Duodenal mucosa (tissue), 2 donors: ENCODE results near the gene BICDL1.
"Not testable (repeated sequence)": the region's sequence is repeated elsewhere in the genome, so short reads cannot be mapped to it uniquely, and the experiment has no call there.

Source experiments
- H3K27ac ChIP-seq: one replicate; pipeline ENCODE4 v1.7.0; 2013; ENCODE audit warnings: low read depth, low read length
- H3K27me3 ChIP-seq, 2 donors: one replicate each; pipeline ENCODE4 v1.7.0; 2013; ENCODE audit warnings: low read length in 2 of 2, control low read depth in 1 of 2; ENCODE audit not compliant: insufficient read depth in 2 of 2, control insufficient read depth in 1 of 2
- H3K36me3 ChIP-seq, 2 donors: one replicate each; pipeline ENCODE4 v1.7.0; 2013; ENCODE audit warnings: low read length in 2 of 2, control low read depth in 1 of 2; ENCODE audit not compliant: insufficient read depth in 2 of 2, control insufficient read depth in 1 of 2
- H3K4me1 ChIP-seq, 2 donors: one replicate each; pipeline ENCODE4 v1.7.0; 2013; ENCODE audit warnings: low read length in 2 of 2, control low read depth in 1 of 2; ENCODE audit not compliant: insufficient read depth in 2 of 2, control insufficient read depth in 1 of 2
- H3K4me3 ChIP-seq, 2 donors: one replicate each; pipeline ENCODE4 v1.7.0; 2013; ENCODE audit warnings: low read length in 2 of 2, low read depth in 1 of 2
- H3K9ac ChIP-seq, 2 donors: one replicate each; pipeline ENCODE4 v1.7.0; 2013; ENCODE audit warnings: low read length in 2 of 2, low read depth in 1 of 2
- H3K9me3 ChIP-seq, 2 donors: one replicate each; pipeline ENCODE4 v1.7.0; 2013; ENCODE audit warnings: low read length in 2 of 2, control low read depth in 1 of 2; ENCODE audit not compliant: control insufficient read depth in 1 of 2

Gene BICDL1

DNA sequence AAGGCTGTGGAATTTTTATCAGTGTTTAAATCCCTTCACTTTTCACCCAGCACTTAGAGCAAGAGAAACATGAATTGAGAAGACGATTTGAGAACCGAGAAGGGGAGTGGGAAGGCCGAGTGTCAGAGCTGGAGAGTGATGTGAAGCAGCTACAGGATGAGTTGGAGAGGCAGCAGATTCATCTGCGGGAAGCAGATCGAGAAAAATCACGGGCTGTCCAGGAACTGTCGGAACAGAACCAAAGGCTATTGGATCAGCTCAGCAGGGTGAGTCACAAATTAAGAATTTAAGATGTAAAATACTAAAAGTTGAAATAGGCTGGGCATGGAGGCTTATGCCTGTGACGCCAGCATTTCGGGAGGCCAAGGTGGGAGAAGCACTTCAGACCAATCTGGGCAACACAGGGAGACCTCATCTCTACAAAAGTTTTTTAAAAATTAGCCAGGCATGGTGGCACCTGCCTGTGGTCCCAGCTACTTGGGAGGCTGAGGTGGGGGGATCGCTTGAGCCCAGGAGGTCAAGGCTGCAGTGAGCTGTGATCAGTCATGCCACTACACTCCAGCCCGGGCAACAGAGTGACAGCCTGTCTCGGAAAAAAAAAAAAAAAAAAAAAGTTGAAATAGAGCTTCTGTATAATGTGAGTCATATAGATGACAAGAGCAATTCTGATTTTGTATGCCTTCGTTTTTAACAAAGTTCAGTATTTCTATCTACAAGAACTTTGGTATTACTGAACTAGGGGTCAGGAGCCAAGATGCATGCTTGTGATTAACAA lies 9.6 kb downstream of the BICDL1 start:
- no peaks in the 10 kb centered on the region for H3K27me3 ChIP-seq
- no peak overlapping the region for H3K4me3 ChIP-seq
- H3K36me3 ChIP-seq, result no peaks in the 10 kb centered on the region
- H3K27ac ChIP-seq, result no peak overlapping the region
- no peaks in the 10 kb centered on the region for H3K4me1 ChIP-seq
- H3K9ac ChIP-seq, result no peak overlapping the region
- H3K9me3 ChIP-seq, result no peaks in the 10 kb centered on the region

DNA sequence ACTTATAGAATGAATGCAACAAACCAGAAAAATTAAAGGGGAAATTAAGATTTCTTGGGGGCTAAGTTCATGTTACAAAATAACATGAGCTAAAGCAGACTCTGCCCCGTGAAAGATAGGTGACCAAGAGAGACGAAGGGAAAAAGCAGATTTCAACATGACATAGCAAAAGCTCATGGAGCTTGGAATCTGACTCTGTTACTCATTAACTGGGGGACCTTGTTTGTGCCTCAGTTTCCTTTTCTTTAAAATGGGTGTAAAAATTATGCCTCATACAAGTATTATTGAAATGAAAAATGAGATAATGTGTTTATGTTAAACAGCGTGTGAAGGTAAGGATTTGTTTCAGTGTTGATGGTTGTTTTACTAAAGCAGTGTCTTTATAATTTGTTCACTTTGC lies 11.5 kb downstream of the BICDL1 start:
- no peak overlapping the region for H3K4me3 ChIP-seq
- no peaks in the 10 kb centered on the region for H3K4me1 ChIP-seq
- H3K27me3 ChIP-seq, result no peaks in the 10 kb centered on the region
- no peak overlapping the region for H3K27ac ChIP-seq
- H3K36me3 ChIP-seq, result no peaks in the 10 kb centered on the region
- no peaks in the 10 kb centered on the region for H3K9me3 ChIP-seq
- H3K9ac ChIP-seq, result no peak overlapping the region

DNA sequence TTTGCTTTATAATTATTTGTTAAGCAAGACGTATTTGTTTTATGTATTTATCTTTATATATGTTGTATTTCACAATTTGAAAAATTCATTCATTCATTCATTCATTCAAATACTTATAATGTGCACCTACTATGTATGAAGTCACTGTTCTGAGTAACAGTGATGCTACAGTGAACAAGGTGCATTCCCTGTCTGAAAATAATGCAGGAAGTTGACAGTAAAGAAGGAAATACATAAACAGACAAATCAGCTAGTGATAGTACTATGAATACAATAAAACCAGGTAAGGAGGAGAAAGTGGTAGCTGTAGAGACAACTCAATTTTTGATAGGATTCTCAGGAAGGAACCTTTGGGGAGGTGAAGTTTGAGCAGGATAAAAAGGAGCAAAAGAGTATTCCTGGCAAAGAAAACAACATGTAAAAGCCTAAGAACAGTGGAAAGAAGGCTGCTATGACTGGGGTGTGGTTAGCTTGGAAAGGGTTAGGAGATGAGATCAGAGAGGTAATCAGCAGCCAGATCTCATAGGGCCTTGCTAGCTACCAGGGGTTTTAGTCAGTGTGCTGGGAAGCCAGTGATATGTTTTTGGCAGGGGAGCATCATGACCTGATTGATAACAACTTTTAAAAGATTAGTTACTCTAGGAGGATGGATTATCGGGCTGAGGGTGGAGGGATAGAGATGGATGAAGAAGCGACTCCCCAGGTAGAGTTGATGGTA lies 17.4 kb downstream of the BICDL1 start:
- Histone ChIP-seq H3K9me3 (no peaks in the 10 kb centered on the region), H3K9ac (no peak overlapping the region), H3K36me3 (no peaks in the 10 kb centered on the region), H3K4me3 (no peak overlapping the region), H3K4me1 (no peaks in the 10 kb centered on the region), H3K27ac (no peak overlapping the region), H3K27me3 (no peaks in the 10 kb centered on the region)

DNA sequence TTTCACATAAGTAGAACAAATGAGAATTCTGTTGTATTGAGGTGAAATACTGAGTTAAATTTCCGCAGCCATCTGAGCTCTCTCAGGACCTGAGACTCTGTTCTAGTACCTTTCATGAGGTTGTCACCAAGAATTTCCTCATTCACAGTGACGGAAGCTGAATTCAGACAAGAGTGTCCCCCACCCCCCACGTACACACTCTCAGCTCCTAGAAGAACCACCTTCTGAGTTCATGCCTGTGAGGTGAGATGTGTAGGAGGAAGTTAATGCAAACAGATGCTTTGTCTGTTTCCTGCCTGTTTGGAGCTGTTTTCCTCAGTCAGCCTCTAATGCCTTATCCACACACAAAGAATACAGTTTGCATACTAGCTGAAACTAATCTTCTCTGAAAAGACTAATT lies 18.2 kb downstream of the BICDL1 start:
- no peaks in the 10 kb centered on the region for H3K36me3 ChIP-seq
- no peak overlapping the region for H3K9ac ChIP-seq
- no peak overlapping the region for H3K27ac ChIP-seq
- no peak overlapping the region for H3K4me3 ChIP-seq
- H3K27me3 ChIP-seq, result no peaks in the 10 kb centered on the region
- H3K4me1 ChIP-seq, result no peaks in the 10 kb centered on the region
- no peaks in the 10 kb centered on the region for H3K9me3 ChIP-seq

DNA sequence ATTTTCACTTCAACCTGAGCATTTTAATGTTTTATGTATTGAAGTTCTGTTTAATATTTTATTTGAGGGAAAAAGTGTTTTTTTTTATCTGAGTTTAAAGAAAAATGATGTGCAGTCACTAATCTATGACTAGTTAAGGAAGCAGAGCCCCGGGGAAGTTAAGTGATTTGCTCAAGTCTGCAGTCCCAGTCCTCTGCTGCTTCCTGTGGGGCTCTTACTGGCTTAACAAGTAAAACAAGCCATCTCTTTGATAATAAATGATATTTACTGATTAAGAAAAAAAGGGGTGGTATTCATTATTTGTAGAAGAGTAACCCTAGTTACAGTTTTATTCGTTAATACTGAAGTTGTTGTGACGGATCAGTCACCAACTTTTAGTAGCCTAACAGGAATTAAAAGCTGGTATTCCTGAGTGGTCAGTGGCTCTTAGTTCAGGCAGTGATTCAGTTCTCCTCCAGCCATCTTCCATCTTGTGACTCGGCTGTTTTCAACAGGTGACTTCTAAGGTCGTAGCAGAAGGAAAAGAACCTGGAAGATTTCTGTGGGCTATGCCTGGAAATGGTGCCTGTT lies 21.7 kb downstream of the BICDL1 start:
- H3K9ac ChIP-seq, result no peak overlapping the region
- no peaks in the 10 kb centered on the region for H3K9me3 ChIP-seq
- H3K4me1 ChIP-seq, result no peaks in the 10 kb centered on the region
- no peak overlapping the region for H3K4me3 ChIP-seq
- H3K27me3 ChIP-seq, result no peaks in the 10 kb centered on the region
- no peaks in the 10 kb centered on the region for H3K36me3 ChIP-seq
- H3K27ac ChIP-seq, result no peak overlapping the region

DNA sequence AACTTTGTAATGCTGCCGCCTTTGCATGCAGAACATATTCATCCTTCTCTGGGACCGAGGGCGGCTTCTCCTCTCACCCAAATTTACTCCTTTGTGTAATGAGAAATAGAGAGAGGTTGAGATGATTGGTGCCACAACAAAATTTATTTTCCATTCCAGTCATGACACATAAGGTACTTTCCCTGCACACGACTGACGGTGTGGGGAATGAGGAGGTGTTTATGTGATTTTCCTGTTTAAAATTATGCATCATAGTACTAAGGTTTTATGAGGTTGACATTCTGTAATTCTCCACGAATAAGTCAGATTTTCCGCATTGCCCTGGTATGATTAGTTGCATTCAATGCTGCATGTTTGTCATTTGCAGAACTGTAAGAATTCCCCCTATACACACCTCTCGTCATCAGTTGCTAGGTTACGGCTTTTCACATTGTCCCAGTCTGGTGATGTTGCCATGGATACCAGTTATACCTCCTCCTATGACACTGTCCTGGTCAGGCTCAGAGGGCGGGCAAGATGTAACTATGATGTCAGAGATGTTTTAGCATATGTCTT lies 23.1 kb downstream of the BICDL1 start:
- no peak overlapping the region for H3K4me3 ChIP-seq
- no peak overlapping the region for H3K9ac ChIP-seq
- no peaks in the 10 kb centered on the region for H3K4me1 ChIP-seq
- H3K9me3 ChIP-seq, result no peaks in the 10 kb centered on the region
- no peaks in the 10 kb centered on the region for H3K27me3 ChIP-seq
- no peak overlapping the region for H3K27ac ChIP-seq
- H3K36me3 ChIP-seq, result no peaks in the 10 kb centered on the region

DNA sequence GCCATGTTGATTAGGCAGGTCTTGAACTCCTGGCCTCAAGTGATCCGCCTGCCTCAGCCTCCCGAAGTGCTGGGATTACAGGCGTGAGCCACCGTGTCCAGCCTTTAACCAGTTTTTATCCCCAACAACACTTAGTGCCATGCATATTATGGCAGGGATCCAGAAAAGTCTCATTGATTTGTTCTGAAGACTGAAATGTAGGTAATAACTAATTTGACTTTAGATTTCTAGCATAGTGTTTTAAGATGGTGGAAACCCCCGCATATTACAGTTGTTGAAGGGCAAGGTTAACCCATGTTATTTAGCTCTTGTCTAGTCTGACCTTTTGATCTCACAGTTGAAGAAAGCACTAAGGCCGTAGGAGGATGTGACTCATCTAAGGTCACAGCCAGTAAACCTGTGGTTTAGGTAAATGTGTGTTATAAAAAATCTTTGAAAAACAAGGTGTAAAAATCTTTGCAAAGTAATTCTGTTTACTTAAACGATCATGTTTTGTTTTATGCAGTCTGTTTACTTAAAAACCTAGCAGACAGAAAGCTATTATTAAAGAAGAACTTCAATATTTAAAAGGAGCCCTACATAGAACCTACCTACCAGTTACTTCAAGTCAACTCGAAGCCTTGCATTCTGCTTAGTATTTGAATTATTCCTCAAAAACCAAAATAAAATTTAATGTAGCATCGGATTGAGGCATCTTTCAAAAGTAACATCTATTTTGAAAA lies 24.8 kb downstream of the BICDL1 start:
- Histone ChIP-seq H3K9me3 (no peaks in the 10 kb centered on the region), H3K36me3 (no peaks in the 10 kb centered on the region), H3K4me3 (no peak overlapping the region), H3K27ac (no peak overlapping the region), H3K9ac (no peak overlapping the region), H3K4me1 (no peaks in the 10 kb centered on the region), H3K27me3 (no peaks in the 10 kb centered on the region)

DNA sequence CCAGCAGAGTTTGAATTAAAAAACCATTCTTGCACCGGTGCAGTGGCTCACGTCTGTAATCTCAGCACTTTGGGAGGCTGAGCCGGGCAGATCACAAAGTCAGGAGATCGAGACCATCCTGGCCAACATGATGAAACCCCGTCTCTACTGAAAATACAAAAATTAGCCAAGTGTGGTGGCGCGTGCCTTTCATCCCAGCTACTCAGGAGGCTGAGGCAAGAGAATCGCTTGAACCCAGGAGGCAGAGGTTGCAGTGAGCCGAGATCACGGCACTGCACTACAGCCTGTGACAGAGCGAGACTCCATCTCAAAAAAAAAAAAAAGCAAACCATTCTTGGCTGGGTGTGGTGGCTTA lies 25.3 kb downstream of the BICDL1 start:
- H3K9ac ChIP-seq, H3K4me1 ChIP-seq, H3K9me3 ChIP-seq, H3K27me3 ChIP-seq, H3K36me3 ChIP-seq, H3K27ac ChIP-seq, H3K4me3 ChIP-seq: not testable (repeated sequence)

DNA sequence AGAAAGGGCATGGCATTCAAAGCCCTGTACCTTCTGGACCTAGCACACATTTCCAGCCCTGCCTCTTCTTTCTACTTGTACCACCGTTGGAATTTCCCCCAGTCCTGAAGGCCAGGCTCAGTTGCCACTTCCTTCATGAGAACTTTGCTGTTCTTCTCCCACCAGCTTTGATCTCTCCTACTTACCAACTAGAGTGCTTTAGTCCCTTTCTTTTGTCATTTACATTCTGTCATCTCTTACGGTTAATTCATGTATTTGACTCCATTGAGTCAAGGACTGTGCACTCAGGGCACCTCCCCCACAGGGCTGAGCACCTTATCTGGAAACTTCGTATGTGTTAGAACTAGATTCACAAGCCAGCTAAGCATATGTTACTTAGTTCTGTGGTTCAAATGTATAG lies 26.3 kb downstream of the BICDL1 start:
- H3K36me3 ChIP-seq, result no peaks in the 10 kb centered on the region
- H3K9ac ChIP-seq, result no peak overlapping the region
- no peaks in the 10 kb centered on the region for H3K4me1 ChIP-seq
- H3K27me3 ChIP-seq, result no peaks in the 10 kb centered on the region
- H3K9me3 ChIP-seq, result no peaks in the 10 kb centered on the region
- H3K4me3 ChIP-seq, result no peak overlapping the region
- H3K27ac ChIP-seq, result no peak overlapping the region

DNA sequence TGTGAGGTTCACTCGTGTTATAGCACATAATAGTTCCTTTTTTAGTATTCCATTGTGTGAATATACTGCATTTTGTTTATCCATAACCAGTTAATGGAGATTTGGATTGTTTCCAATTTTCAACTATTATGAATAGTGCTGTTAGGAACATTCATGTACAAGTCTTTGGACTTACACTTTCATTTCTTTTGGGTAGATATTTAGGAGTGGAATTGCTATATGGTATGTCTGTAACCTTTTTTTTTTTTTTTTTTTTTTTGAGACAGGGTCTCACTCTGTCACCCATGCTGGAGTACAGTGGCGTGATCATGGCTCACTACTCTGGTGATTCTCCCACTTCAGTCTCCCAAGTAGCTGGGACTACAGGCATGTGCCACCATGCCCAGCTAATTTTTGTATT lies 27.2 kb downstream of the BICDL1 start:
- not testable (repeated sequence) for H3K9me3 ChIP-seq, H3K4me1 ChIP-seq, H3K27ac ChIP-seq, H3K36me3 ChIP-seq, H3K4me3 ChIP-seq, H3K9ac ChIP-seq, H3K27me3 ChIP-seq
